AG04450 (cell line): ENCODE measurements around the gene PBX1. TPM values are rescaled to one million over a fixed set of nuclear protein-coding genes. Genes with fewer than 3 reads are reported as not detected.

ENCODE experiments used
- CTCF ChIA-PET: fragments of 300-600, 350-600 bp; formaldehyde crosslinking; extraction: SDS; loops from one replicate; lab custom pipeline; 2022; ENCODE audit warnings: antibody characterized with exemption, inconsistent platforms; lab: Charles Lee
- POLR2A ChIA-PET: fragments of 350-600 bp; formaldehyde crosslinking; extraction: SDS; loops from one replicate; lab custom pipeline; 2021; ENCODE audit warnings: antibody characterized with exemption, inconsistent platforms; lab: Yijun Ruan, JAX
- DNase-seq: peaks from one replicate; pipeline ENCODE4 v3.0.0-alpha.2; 2011; ENCODE audit warnings: low read depth, low spot score
- H3K27ac ChIP-seq: one replicate; pipeline ENCODE4 v1.5.1; 2012; ENCODE audit warnings: low read depth, low read length, control low read depth
- H3K27me3 ChIP-seq: one replicate; pipeline ENCODE4 v1.6.0; 2012; ENCODE audit warnings: low read length; ENCODE audit not compliant: control insufficient read depth, insufficient read depth
- H3K4me3 ChIP-seq: 2 replicates; pipeline ENCODE4 v1.5.1; 2011; ENCODE audit warnings: mild to moderate bottlenecking, low read depth, low read length, control low read depth
- H3K9me3 ChIP-seq: 2 replicates; pipeline ENCODE4 v1.5.1; 2012; ENCODE audit warnings: low read length; ENCODE audit not compliant: control insufficient read depth, insufficient read depth
- CTCF ChIP-seq: IDR thresholded peaks from 2 replicates; pipeline ENCODE4 v1.5.1; 2011; ENCODE audit warnings: low read depth, low read length, control low read depth, inconsistent platforms
- polyA plus RNA-seq: library from polyadenylated mRNA; depleted of rRNA; stranded (reverse); fragments of >200 nt; gene quantifications from 2 replicates; pipeline ENCODE4 v1.2.3, GENCODE V29; 2011

PBX1 gene
- polyA plus RNA-seq, 1 experiment, result 49.9 TPM

DNA sequence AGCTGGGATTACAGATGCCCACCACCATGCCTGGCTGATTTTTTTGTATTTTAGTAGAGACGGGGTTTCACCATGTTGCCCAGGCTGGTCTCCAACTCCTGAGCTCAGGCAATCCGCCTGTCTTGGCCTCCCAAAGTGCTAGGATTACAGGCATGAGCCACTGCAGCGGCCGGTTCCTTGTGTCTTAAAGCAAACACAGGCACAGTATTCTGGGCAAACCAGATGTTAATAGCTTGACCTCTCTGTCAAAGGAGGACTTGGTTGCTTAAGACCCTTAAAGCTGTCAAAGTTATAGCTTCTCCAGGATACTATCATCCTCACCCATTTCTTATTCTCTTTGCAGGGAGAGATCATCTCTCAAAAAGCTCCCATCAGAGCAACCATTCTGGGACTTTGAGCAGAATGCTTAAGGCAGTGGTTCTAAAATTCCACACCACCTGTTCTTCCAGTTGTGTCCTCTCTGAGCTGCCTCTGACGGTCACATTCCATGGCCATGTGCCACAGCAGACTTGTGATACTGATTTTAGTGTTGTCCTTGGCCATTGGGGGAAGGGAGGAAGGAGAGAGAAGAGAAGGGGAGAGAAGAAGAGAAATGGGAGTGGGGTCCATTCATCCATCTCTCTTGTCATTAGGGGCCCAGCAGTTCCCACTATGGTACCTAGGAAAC lies 81.8 kb downstream of the PBX1 start:
- no peak for DNase-seq
- ChIA-PET CTCF (interaction anchor here (1.6 kb wide), 1 partner anchor 147 kb away, joined by 7 read pairs; no protein-coding TSS in a partner anchor), POLR2A (interaction anchor here (0.9 kb wide), 1 partner anchor 82 kb away, joined by 3 read pairs; the partner anchor contains the start of gene PBX1)

GRCh38 chr1:164641353-164641730 lies 82.4 kb downstream of the PBX1 start:
- POLR2A ChIA-PET, result interaction anchor here (0.9 kb wide), 1 partner anchor 83 kb away, joined by 3 read pairs; the partner anchor contains the start of gene PBX1
- Histone ChIP-seq H3K9me3 (no peaks in the 10 kb centered on the region), H3K4me3 (no peak overlapping the region), H3K27me3 (no peaks in the 10 kb centered on the region), H3K27ac (no peak overlapping the region)
- TF ChIP-seq CTCF, result no peak
- no peak for DNase-seq
- CTCF ChIA-PET, result interaction anchor here (1.6 kb wide), 1 partner anchor 146 kb away, joined by 7 read pairs; no protein-coding TSS in a partner anchor

More for the DNA sequence above, 81.8 kb downstream of the PBX1 start:
- Histone ChIP-seq H3K9me3 (no peaks in the 10 kb centered on the region), H3K4me3 (no peak overlapping the region), H3K27me3 (no peaks in the 10 kb centered on the region), H3K27ac (no peak overlapping the region)
- TF ChIP-seq CTCF, result no peak

GRCh38 chr1:164643018-164643417 lies 84.0 kb downstream of the PBX1 start:
- H3K27ac ChIP-seq, result no peak overlapping the region
- ChIA-PET POLR2A (no interaction called here), CTCF (no interaction called here)
- no peaks in the 10 kb centered on the region for H3K9me3 ChIP-seq
- DNase-seq, result no peak
- TF ChIP-seq CTCF, result no peak
- no peaks in the 10 kb centered on the region for H3K27me3 ChIP-seq
- H3K4me3 ChIP-seq, result no peak overlapping the region

- CTCF ChIA-PET, result interaction anchor here (0.7 to 1.9 kb wide), 4 partner anchors 15 to 143 kb away, joined by 3 to 5 read pairs (median 4); no protein-coding TSS in a partner anchor
- TF ChIP-seq CTCF, result no peak
- POLR2A ChIA-PET, result no interaction called here
- H3K27ac ChIP-seq, result no peak overlapping the region
- H3K27me3 ChIP-seq, result no peaks in the 10 kb centered on the region
- no peaks in the 10 kb centered on the region for H3K9me3 ChIP-seq
- no peak for DNase-seq
- H3K4me3 ChIP-seq, result no peak overlapping the region
Observed at GRCh38 chr1:164644268-164644667, 85.3 kb downstream of the PBX1 start.
